Ascending aorta (tissue), 2 donors: ENCODE results near the gene PPP1R14D. TPM values are rescaled to one million over a fixed set of nuclear protein-coding genes. Genes with fewer than 3 reads are reported as not detected.

Experiments used
- DNase-seq, 2 donors: peaks; one replicate each; pipeline ENCODE4 v3.0.0-alpha.2; 2019; ENCODE audit warnings: low spot score in 2 of 2
- H3K27ac ChIP-seq, 2 donors: fragments of 200-600 bp; sonication (generic); one replicate each; pipeline ENCODE4 v1.5.1; 2016 to 2017; ENCODE audit warnings: mild to moderate bottlenecking in 1 of 2
- H3K27me3 ChIP-seq: fragments of 200-600 bp; sonication (generic); one replicate; pipeline ENCODE4 v1.5.1; 2017
- H3K36me3 ChIP-seq, 2 donors: fragments of 200-600 bp; sonication (generic); one replicate each; pipeline ENCODE4 v1.5.1; 2016
- H3K4me1 ChIP-seq, 2 donors: fragments of 200-600 bp; sonication (generic); one replicate each; pipeline ENCODE4 v1.5.1; 2016 to 2017; ENCODE audit warnings: mild to moderate bottlenecking in 1 of 2
- H3K4me3 ChIP-seq, 2 donors: fragments of 200-600 bp; sonication (generic); one replicate each; pipeline ENCODE4 v1.5.1; 2016 to 2017; ENCODE audit warnings: mild to moderate bottlenecking in 1 of 2
- H3K9me3 ChIP-seq, 2 donors: fragments of 200-600 bp; sonication (generic); one replicate each; pipeline ENCODE4 v1.5.1; 2016
- intact Hi-C: fragments of 100-400 bp; cut with DNase I; formaldehyde crosslinking; loops from one replicate; pipeline ENCODE4 v1.15.1; 2023
- total RNA-seq: library from RNA; depleted of rRNA; stranded (reverse); fragments of >200 nt; gene quantifications from one replicate; pipeline ENCODE4 v1.1.0, GENCODE V29; 2016
- TF ChIP-seq, protein P1 (sequence below), 3 experiments: fragments of 200-600 bp in 2 of 3; fragments of 450-650 bp in 1 of 3; sonication (generic) in 2 of 3; IDR thresholded peaks; one replicate each; pipeline ENCODE4 v1.5.1; 2016 to 2019; ENCODE audit warnings: antibody characterized with exemption in 3 of 3, mild to moderate bottlenecking in 1 of 3, moderate library complexity in 1 of 3

The PPP1R14D gene
- total RNA-seq, 1 donor from 2014 or later = not detected

DNA sequence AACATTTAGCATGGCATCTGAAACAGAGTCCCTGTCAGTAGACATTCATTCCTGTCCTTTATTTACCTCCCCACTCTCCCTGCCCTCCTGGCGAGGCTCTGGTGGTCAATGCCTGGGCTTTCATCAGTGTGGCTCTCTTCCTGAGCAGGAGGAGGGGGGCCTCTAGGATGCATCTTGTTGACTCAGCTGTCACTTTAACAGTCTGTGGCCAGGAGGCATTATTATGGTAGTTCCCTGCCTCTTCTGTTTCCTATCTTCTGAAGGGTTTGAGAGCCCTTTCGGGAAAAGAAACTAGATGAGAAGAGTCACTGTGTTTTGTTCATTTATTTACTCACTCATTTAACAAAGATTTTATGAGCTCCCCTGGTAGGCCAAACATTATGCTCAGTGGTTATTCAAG lies 2.4 kb upstream of the PPP1R14D start:
- no peaks in the 10 kb centered on the region for H3K36me3 ChIP-seq
- DNase-seq = no peak
- H3K4me3 ChIP-seq = no peak overlapping the region
- no peaks in the 10 kb centered on the region for H3K4me1 ChIP-seq
- no peaks in the 10 kb centered on the region for H3K9me3 ChIP-seq
- no peaks in the 10 kb centered on the region for H3K27me3 ChIP-seq
- no peak overlapping the region for H3K27ac ChIP-seq
- intact Hi-C loops = no loop called here
- TF ChIP-seq, protein P1, sequence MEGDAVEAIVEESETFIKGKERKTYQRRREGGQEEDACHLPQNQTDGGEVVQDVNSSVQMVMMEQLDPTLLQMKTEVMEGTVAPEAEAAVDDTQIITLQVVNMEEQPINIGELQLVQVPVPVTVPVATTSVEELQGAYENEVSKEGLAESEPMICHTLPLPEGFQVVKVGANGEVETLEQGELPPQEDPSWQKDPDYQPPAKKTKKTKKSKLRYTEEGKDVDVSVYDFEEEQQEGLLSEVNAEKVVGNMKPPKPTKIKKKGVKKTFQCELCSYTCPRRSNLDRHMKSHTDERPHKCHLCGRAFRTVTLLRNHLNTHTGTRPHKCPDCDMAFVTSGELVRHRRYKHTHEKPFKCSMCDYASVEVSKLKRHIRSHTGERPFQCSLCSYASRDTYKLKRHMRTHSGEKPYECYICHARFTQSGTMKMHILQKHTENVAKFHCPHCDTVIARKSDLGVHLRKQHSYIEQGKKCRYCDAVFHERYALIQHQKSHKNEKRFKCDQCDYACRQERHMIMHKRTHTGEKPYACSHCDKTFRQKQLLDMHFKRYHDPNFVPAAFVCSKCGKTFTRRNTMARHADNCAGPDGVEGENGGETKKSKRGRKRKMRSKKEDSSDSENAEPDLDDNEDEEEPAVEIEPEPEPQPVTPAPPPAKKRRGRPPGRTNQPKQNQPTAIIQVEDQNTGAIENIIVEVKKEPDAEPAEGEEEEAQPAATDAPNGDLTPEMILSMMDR (IDR thresholded peaks at IDR 0.05) = no peak

DNA sequence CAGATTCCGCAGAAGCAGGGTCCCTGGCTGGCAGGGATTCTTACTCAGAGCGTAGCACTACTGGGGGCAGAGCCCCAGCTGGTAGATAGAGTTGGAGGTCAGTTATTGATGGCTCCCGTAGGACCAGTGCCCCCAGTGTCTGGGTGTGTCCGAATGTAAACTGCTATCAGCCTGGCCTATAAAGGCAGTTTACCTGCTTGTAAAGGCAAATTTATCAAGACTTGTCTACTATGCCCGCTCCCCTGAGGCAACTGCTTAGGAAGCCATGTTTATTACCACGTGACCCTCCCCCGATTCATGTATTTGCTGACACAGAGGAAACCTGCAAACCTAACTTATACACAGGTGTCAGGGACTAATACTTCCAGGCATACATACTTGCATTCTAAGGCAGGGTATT lies 607 bp upstream of the PPP1R14D start:
- Histone ChIP-seq H3K27me3 (no peaks in the 10 kb centered on the region), H3K4me3 (no peak overlapping the region), H3K9me3 (no peaks in the 10 kb centered on the region), H3K36me3 (no peaks in the 10 kb centered on the region), H3K27ac (no peak overlapping the region), H3K4me1 (no peaks in the 10 kb centered on the region)
- TF ChIP-seq, protein P1 (IDR thresholded peaks at IDR 0.05) = no peak
- DNase-seq = no peak
- intact Hi-C loops = no loop called here

DNA sequence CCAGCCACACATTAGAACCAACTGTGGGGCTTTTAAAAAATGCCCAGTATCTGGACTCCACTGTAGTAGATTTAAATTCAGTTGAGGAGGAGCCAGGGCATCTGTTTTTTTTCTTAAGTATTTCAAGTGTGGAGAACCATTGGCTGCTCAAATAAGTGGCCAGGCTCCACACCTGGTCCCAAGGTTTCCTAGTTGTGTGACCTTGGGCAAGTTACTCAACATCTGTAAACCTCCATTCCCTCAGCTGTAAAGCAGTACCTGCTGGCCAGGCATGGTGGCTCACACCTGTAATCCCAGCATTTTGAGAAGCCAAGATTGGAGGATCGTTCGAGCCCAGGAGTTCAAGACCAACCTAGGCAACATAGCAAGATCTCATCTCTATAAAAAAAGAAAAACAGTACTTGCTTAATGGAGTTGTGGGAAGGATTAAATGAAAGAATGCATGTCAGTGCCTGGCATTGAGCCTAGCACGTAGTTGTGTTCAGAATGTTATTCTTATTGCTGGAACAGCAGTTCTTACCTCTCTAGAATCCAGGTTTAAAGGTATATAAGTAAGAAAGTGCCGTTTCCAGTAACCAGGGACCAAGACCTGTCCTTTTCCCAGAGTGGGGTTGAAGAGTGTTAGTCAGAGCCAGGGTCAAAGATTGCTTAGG lies 2.0 kb downstream of the PPP1R14D start:
- intact Hi-C loops = no loop called here
- Histone ChIP-seq H3K9me3 (no peaks in the 10 kb centered on the region), H3K27me3 (no peaks in the 10 kb centered on the region), H3K36me3 (no peaks in the 10 kb centered on the region), H3K4me1 (no peaks in the 10 kb centered on the region), H3K27ac (no peak overlapping the region), H3K4me3 (no peak overlapping the region)
- no peak for DNase-seq
- TF ChIP-seq, protein P1 (IDR thresholded peaks at IDR 0.05) = no peak

DNA sequence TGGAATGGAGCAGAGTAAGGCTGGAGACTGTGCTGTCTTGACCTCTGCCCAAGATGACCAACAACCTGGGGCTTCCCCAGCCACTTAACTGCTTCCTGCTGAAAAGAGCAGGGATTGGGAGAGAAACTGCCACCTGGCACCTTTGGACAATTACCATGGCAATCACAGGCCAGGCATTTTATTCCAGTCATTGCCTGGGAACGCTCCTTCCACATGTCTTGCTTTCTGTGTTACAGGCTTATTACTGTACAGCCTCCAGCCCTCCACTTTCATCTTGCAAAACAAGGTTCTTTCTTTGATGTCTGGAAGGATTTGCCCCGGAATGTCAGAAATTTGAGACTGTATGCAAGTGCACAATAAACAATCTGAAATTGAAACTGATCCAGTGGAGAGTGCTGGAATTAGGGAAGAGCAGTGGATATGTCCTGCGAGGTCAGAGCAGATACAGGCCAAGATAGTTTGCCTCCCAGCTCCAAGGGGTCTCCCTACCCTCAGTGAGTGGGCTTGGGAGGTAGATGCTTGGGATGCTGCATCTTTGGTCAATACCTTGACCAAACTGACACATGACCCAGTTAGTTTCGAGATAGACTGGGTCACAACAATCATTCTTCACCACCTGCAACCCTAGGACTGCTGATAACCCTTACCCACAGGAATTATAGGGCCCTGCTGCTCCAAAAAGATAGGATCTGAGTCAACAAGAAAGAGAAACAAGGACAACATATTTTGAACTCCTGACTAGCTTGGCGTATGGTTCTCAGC lies 2.7 kb downstream of the PPP1R14D start:
- H3K4me1 ChIP-seq = no peaks in the 10 kb centered on the region
- intact Hi-C loops = no loop called here
- H3K4me3 ChIP-seq = no peak overlapping the region
- TF ChIP-seq, protein P1 (IDR thresholded peaks at IDR 0.05) = no peak
- H3K27ac ChIP-seq = no peak overlapping the region
- no peaks in the 10 kb centered on the region for H3K27me3 ChIP-seq
- no peaks in the 10 kb centered on the region for H3K36me3 ChIP-seq
- no peaks in the 10 kb centered on the region for H3K9me3 ChIP-seq
- no peak for DNase-seq

- TF ChIP-seq, protein P1 (IDR thresholded peaks at IDR 0.05) = no peak
- Histone ChIP-seq H3K36me3 (no peaks in the 10 kb centered on the region), H3K4me3 (no peak overlapping the region), H3K27ac (no peak overlapping the region), H3K9me3 (no peaks in the 10 kb centered on the region), H3K27me3 (no peaks in the 10 kb centered on the region), H3K4me1 (no peaks in the 10 kb centered on the region)
- no peak for DNase-seq
- intact Hi-C loops = no loop called here
Measured at GRCh38 chr15:40823572-40824343, 4.8 kb downstream of the PPP1R14D start.
